Bronchial epithelial cell (primary cell): ENCODE data around the gene SRGAP3. TPM values are rescaled to one million over a fixed set of nuclear protein-coding genes. Genes with fewer than 3 reads are reported as not detected.

ENCODE experiments used
- DNase-seq: peaks from one replicate; pipeline ENCODE4 v3.0.0-alpha.2; 2010; ENCODE audit warnings: low read depth
- FAIRE-seq: peaks from 2 replicates; lab custom pipeline; 2011; peaks lifted over from hg19 to GRCh38; lab: Jason Lieb, UNC
- H3K27me3 ChIP-seq: 2 replicates; pipeline ENCODE4 v1.5.1; 2011; ENCODE audit warnings: low read length; ENCODE audit not compliant: control insufficient read depth, insufficient read depth
- H3K36me3 ChIP-seq: 2 replicates; pipeline ENCODE4 v1.5.1; 2011; ENCODE audit warnings: low read length; ENCODE audit not compliant: control insufficient read depth, insufficient read depth
- H3K4me3 ChIP-seq: 2 replicates; pipeline ENCODE4 v1.5.1; 2011; ENCODE audit warnings: mild to moderate bottlenecking, low read depth, low read length, control low read depth
- total RNA-seq: library from RNA; depleted of rRNA; stranded (reverse); fragments of >200 nt; gene quantifications from 2 replicates; pipeline ENCODE4 v1.2.1, GENCODE V29; 2014
- TF ChIP-seq, protein P1 (sequence below): IDR thresholded peaks from 2 replicates; pipeline ENCODE4 v1.5.1; 2011; ENCODE audit warnings: mild to moderate bottlenecking, moderate library complexity, low read length, control low read depth, inconsistent platforms; ENCODE audit not compliant: insufficient read depth, severe bottlenecking

SRGAP3 gene
- total RNA-seq, 1 donor from 2014 or later, result 30.5 TPM

GRCh38 chr3:9223672-9224071, 25.8 kb downstream of the SRGAP3 start:
- Histone ChIP-seq H3K4me3 (no peak overlapping the region), H3K27me3 (no peaks in the 10 kb centered on the region), H3K36me3 (peaks cover 8% of the 10 kb centered on the region)
- TF ChIP-seq, protein P1, sequence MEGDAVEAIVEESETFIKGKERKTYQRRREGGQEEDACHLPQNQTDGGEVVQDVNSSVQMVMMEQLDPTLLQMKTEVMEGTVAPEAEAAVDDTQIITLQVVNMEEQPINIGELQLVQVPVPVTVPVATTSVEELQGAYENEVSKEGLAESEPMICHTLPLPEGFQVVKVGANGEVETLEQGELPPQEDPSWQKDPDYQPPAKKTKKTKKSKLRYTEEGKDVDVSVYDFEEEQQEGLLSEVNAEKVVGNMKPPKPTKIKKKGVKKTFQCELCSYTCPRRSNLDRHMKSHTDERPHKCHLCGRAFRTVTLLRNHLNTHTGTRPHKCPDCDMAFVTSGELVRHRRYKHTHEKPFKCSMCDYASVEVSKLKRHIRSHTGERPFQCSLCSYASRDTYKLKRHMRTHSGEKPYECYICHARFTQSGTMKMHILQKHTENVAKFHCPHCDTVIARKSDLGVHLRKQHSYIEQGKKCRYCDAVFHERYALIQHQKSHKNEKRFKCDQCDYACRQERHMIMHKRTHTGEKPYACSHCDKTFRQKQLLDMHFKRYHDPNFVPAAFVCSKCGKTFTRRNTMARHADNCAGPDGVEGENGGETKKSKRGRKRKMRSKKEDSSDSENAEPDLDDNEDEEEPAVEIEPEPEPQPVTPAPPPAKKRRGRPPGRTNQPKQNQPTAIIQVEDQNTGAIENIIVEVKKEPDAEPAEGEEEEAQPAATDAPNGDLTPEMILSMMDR, result no peak
- no peak for DNase-seq
- no peak for FAIRE-seq

GRCh38 chr3:9222956-9223639, 26.3 kb downstream of the SRGAP3 start:
- TF ChIP-seq, protein P1, result no peak
- Histone ChIP-seq H3K4me3 (no peak overlapping the region), H3K27me3 (no peaks in the 10 kb centered on the region), H3K36me3 (peaks cover 8% of the 10 kb centered on the region)
- FAIRE-seq (no peak), DNase-seq (no peak)

DNA sequence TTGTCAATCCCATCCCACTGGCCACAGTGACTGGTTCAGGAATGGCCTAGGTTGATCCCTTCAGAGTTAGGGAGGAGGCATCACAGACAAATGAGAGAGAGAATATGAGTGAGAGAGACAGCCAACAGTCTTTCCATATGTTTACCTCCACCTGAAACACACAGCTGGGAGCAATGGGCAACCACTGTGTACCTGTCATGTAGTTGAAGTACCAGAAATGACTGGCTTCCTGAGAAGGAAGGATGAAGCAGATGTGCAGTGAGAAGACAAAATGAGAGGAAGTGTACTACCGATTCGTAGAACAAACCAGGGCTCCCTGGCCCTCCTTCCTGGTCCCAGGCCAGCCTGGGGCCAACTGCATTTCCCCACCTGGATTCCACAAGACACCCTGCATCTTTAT, 27.4 kb downstream of the SRGAP3 start:
- peaks cover 8% of the 10 kb centered on the region for H3K36me3 ChIP-seq
- DNase-seq, result no peak
- TF ChIP-seq, protein P1, result no peak
- H3K4me3 ChIP-seq, result no peak overlapping the region
- H3K27me3 ChIP-seq, result no peaks in the 10 kb centered on the region
- FAIRE-seq, result no peak

DNA sequence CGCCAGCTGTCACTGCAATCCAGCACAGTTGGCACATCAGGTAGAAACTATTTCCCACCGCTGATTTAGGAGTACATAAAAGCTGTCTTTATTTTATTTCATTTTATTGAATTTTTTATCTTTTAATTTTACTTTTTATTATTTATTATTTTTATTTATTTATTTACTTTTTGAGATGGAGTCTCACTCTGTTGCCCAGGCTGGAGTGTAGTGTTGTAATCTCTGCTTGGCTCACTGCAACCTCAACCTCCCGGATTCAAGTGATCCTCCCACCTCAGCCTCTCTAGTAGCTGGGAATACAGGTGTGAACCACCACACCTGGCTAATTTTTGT, 31.0 kb downstream of the SRGAP3 start:
- no peak for FAIRE-seq
- no peak for DNase-seq
- H3K36me3 ChIP-seq, result peaks cover 2% of the 10 kb centered on the region
- no peaks in the 10 kb centered on the region for H3K27me3 ChIP-seq
- TF ChIP-seq, protein P1, result no peak
- H3K4me3 ChIP-seq, result no peak overlapping the region

GRCh38 chr3:9217784-9218513, 31.5 kb downstream of the SRGAP3 start:
- DNase-seq (no peak), FAIRE-seq (no peak)
- TF ChIP-seq, protein P1, result no peak
- Histone ChIP-seq H3K4me3 (no peak overlapping the region), H3K27me3 (no peaks in the 10 kb centered on the region), H3K36me3 (peaks cover 1% of the 10 kb centered on the region)

GRCh38 chr3:9216736-9217135, 32.7 kb downstream of the SRGAP3 start:
- H3K27me3 ChIP-seq, result no peaks in the 10 kb centered on the region
- no peak for FAIRE-seq
- DNase-seq, result no peak
- no peak overlapping the region for H3K4me3 ChIP-seq
- TF ChIP-seq, protein P1, result no peak
- H3K36me3 ChIP-seq, result peaks cover 1% of the 10 kb centered on the region
